IPS DF 4.7 (cell line): Measurements from ENCODE around the gene BPTF.
"Not testable (repeated sequence)": the region's sequence is repeated elsewhere in the genome, so short reads cannot be mapped to it uniquely, and the experiment has no call there.

ENCODE experiments used
- DNase-seq: peaks from one replicate; pipeline ENCODE4 v3.0.0-alpha.2; 2013; ENCODE audit warnings: low spot score; ENCODE audit errors: extremely low read depth

BPTF gene, protein sequence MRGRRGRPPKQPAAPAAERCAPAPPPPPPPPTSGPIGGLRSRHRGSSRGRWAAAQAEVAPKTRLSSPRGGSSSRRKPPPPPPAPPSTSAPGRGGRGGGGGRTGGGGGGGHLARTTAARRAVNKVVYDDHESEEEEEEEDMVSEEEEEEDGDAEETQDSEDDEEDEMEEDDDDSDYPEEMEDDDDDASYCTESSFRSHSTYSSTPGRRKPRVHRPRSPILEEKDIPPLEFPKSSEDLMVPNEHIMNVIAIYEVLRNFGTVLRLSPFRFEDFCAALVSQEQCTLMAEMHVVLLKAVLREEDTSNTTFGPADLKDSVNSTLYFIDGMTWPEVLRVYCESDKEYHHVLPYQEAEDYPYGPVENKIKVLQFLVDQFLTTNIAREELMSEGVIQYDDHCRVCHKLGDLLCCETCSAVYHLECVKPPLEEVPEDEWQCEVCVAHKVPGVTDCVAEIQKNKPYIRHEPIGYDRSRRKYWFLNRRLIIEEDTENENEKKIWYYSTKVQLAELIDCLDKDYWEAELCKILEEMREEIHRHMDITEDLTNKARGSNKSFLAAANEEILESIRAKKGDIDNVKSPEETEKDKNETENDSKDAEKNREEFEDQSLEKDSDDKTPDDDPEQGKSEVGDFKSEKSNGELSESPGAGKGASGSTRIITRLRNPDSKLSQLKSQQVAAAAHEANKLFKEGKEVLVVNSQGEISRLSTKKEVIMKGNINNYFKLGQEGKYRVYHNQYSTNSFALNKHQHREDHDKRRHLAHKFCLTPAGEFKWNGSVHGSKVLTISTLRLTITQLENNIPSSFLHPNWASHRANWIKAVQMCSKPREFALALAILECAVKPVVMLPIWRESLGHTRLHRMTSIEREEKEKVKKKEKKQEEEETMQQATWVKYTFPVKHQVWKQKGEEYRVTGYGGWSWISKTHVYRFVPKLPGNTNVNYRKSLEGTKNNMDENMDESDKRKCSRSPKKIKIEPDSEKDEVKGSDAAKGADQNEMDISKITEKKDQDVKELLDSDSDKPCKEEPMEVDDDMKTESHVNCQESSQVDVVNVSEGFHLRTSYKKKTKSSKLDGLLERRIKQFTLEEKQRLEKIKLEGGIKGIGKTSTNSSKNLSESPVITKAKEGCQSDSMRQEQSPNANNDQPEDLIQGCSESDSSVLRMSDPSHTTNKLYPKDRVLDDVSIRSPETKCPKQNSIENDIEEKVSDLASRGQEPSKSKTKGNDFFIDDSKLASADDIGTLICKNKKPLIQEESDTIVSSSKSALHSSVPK (N-terminal part only)

DNA sequence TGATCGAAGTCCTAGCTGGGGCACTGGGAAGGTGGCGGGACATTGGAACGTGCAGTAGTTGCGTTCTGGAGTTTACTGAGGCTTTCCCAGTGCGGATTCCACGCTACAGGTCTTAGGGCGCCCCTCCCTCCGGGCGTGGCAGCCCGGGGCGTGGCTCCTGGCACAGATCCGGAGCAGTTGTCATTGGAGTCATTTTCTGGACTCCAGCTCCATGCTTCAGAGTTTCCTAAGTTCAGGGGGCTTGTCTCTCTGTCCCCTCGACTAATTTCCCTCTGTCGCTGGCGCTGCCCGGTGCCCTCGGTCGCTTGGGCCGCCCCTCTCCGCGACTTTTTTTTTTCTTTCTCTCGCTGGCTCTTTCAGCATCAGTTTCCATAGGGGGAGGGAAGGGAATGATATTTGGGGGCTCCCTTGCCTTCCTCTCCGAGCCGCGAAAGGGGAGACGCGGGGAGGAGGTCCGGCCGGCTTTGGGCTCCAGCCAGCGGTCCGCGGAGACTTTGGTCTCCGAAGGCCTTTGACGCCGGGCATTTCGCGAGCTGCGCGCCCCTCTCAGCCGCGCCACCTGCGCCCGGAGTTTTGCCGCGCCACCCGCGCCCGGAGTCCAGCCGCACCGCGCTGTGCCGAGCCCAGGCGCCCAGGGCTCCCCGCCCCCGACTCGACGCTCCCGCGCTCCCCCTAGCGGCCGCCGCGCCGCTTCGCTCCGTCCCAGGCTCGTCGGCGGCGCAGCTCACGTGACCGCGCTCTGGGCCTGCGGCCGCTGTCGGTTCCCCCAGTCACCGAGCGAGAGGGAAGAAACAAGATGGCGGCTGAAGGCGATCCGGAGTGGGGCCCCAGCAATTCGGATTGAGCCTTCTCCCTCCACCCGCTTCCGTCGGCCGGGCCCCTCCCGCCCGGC, at the start of gene BPTF:
Gene BPTF (plus strand): TSS at position 769 of the 892 bp plus-strand sequence. CDS start 222 bp downstream, outside the sequence.
- DNase-seq, result peak; percentile 49

DNA sequence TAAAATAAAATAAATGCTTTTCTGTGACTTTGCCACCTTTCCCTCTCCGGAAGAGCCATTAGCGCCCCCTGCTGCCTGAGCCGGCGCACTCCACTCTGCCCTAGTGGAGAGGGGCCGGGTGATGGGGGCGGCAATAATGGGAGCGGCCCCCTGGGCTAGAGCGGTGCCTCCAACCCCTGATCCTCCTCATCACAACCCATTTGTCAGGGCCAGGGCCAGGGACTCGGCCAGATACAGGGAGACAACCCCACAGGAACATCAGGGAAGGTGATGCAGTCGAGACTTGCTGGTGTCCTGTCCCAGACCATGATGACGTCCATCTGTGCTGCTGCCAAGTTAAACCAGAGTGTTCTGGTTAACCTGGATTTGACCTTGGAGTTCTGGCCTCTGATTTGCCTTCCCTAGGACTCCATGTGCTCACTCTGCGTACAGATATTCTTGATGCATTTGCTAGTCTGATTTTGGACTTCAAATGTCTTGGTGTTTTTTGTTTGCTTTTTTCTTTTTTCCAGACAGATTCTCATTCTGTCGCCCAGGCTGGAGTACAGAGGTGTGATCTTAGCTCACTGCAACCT, 46.1 kb upstream of the BPTF start:
- no peak for DNase-seq

DNA sequence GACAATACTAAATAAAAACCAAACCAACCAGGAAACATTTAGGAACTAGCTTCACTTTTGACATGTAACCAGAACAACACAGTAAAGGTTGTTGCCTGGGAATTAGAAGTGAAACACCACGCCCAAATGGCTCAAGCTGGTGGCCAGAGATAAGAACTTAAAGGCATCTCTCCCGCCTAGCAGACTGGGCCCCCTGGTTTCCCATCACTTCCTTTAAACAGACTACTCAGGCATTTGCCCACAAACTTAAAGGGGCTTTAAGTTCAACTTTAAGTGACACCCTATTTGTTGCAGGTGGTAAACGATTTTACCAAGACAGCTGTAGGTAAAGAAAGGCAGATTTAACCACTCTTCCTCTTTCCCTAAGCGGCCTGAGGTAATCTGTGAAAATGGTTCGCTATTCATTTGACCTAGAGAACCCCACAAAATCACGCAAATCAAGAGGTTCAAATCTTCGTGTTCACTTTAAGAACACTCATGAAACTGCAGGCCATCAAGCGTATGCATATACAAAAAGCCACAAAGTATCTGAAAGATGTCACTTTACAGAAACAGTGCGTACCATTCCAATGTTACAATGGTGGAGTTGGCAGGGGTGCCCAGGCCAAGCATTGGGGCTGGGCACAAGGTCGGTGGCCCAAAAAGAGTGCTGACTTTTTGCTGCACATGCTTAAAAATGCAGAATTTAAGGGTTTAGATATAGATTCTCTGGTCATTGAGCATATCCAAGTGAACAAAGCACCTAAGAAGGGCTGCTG, 40.8 kb upstream of the BPTF start:
- DNase-seq, result no peak

DNA sequence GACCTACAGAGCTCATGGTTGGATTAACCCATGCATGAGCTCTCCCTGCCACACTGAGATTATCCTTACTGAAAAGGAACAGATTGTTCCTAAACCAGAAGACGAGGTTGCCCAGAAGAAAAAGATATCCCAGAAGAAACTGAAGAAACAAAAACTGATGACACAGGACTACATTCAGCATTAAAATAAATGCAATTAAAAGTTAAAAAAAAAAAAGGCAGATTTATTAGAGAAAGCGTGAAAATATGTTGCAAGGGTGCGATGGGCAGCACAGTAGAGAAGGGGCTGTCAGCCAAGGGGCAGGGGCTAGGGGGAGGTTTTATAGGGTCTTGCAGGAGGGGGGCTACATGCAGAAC, 40.2 kb upstream of the BPTF start:
- no peak for DNase-seq

DNA sequence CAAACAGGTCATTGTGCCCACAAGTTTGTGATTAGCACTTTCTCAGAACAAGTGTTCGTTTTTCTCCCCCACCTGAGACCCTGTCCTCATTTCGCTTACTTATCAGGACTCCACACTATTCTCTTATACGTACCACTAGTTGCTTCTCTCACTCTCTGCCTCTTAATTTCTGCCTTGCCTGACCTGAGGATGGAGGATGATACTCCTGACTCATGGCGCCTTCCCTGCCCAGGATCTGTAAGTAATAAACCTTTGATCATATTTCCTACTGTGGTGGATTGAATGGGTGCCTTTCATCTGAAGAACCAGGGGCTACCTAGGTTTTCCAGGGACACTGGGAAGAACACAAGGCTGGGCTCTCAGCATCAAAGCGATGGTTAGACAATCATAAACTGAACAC, 39.8 kb upstream of the BPTF start:
- DNase-seq, result no peak

DNA sequence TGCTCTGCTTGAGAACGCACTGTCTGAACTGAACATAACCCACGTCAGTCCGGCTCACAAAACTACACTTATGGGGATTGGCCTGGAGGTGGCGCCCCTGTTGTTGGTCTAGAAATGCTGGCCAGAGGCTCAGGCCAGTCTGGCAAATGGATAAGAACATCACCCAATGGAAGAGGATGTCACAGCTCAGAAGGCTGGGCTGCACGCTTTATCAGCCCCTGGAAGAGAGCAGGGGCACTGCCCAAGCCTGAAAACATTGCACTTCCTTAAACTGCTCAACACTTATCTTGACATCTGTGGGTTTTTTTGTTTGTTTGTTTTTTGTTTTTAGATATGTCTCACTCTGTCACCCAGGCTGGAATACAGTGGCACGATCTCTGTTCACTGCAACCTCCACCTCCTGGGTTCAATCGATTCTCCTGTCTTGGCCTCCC, 24.8 kb upstream of the BPTF start:
- peak; percentile 74 for DNase-seq

DNA sequence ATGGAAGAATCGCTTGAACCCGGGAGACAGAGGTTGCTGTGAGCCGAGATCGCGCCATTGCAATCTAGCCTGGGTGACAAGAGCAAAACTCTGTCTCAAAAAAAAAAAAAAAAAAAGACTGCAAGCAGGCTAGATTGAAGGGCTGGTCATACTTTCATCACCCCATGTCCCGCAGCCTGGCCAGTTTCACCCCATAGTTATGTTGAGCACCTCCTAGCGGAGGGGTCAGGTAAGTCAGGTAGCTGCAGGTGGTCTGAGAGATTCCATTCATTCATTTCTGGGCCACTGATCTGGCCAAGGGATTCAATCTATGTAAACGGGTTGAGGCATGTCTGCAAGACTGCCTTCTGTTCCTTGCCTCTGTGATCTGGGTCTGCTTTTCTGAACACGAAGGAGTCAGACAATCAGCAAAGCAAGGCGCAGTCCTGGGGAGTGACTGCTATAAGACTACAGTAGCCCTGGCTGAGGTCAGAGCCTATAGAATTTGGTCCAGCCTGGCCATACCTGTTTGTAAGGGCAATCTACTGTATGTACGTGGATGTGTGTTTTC, 23.6 kb upstream of the BPTF start:
- DNase-seq, result no peak

DNA sequence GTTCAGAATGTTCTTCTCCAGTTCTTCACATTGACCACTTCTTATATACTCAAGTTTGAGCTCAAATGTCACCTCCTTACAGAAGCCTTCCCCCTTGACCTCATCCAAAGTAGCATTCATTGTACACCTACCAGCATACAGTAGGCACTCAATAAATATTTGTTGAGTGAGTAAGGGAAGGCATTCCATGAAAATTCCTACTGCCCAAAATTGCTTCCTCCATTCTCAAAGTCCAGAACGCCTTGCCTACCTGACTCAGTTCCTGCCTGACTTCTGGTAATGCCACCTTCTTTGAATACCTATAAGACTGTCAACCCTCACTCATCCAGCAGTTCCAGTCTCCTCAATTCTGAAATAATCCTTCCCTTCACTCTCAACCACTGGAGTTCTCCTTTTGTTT, 14.8 kb upstream of the BPTF start:
- DNase-seq, result no peak

DNA sequence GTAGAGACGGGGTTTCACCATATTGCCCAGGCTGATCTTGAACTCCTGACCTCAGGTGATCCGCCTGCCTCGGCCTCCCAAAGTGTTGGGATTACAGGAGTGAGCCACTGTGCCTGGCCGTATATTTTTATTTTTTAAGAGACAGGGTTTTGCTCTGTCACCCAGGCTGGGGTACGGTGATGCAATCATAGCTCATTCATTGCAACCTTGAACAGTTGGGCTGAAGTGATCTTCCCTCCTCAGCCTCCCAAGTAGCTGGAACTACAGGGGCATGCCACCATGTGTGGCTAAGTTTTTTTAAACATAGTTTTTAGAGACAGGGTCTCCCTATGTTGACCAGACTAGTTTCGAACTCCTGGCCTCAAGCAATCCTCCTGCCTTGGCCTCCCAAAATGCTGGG, 12.9 kb upstream of the BPTF start:
- DNase-seq, result not testable (repeated sequence)

DNA sequence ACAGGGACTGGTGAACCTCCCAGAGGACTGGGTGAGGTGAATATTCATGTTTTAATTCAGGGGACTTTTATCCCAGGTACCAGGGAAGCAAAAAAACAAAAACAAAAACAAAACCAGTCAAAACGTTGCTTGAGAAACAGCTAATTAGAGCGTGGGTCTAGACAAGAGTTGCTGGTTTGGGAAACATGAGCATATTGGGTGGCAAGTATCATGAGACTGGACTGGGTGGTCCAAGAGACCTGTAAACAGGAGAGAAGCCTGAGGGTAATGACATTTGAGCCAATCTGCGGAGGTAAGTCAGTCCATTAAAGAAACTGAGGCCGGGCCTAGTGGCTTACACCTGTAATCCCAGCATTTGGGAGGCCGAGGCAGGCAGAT, 11.5 kb upstream of the BPTF start:
- no peak for DNase-seq

DNA sequence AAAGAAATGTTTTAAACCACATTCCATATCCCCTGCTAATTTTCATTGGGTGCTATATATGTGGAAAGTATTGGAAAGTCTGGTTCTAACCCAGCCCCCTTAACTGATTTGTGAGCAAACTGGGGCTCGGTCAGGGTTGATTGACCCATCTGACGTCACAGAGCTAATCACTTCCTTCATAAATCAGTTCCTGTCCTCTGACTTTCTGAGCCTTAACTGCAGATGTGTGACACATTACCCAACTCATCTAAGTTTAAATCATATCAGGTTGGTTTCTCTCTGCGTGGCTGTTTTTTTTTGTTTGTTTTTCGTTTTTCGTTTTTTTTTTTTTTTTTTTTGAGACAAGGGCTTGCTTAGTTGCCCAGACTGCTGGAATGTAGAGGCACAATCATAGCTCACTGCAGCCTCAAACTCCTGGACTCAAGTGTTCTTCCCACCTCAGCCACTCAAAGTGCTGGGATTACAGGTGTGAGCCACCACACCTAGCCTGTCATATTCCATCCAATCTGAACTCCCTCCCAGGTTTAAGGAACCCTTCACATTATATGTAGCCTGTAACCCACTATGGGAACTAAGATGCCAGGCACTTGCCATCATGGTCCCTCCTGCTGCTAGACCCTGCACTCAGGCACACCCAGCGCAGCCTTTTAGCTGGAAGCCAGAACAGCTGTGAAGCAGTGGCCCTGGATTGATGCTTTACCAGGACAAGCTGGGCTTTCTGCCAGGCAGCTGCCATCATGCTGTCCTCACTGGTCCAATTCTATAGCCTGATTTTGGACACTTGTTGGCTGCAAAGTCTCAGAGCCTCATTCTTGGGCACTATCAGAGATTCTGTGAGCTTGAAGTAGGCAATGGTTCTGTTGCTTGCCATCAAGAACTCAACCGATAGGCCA, 6.9 kb upstream of the BPTF start:
- no peak for DNase-seq

DNA sequence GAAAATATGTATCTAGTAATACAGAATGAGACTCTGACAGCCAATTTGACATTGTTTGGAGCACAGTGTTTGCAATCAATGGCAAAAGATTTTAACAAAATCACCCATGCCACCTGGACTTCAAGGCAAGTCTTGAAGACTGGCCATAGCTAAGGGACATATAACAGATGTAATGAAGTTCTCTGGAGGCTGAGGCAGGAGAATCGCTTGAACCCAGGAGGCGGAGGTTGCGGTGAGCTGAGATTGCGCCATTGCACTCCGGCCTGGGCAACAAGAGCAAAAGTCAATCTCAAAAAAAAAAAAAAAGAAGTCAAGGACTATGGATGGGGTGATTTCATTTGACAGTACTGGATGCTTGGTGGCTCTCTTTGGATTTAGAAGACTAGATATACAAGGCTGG, 5.6 kb upstream of the BPTF start:
- no peak for DNase-seq

DNA sequence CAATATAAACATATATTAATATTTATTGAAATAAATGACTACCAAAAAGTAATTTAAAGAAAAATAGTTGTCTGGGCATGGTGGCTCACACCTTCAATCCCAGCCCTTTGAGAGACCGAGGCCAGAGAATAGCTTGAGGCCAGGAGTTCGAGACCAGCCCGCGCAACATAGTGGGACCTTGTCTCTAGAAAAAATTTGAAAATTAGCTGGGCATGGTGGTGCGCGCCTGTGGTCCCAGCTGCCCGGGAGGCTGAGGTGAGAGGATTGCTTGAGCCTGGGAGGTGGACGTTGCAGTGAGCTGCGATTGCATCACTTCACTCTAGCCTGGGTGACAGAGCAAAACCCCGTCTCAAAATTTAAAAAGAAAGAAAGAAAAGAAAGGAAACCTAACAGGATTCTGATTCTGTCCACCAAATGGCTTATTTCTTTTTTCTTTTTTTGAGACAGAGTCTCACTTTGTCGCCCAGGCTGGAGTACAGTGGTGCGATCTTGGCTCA, 3.4 kb upstream of the BPTF start:
- no peak for DNase-seq

DNA sequence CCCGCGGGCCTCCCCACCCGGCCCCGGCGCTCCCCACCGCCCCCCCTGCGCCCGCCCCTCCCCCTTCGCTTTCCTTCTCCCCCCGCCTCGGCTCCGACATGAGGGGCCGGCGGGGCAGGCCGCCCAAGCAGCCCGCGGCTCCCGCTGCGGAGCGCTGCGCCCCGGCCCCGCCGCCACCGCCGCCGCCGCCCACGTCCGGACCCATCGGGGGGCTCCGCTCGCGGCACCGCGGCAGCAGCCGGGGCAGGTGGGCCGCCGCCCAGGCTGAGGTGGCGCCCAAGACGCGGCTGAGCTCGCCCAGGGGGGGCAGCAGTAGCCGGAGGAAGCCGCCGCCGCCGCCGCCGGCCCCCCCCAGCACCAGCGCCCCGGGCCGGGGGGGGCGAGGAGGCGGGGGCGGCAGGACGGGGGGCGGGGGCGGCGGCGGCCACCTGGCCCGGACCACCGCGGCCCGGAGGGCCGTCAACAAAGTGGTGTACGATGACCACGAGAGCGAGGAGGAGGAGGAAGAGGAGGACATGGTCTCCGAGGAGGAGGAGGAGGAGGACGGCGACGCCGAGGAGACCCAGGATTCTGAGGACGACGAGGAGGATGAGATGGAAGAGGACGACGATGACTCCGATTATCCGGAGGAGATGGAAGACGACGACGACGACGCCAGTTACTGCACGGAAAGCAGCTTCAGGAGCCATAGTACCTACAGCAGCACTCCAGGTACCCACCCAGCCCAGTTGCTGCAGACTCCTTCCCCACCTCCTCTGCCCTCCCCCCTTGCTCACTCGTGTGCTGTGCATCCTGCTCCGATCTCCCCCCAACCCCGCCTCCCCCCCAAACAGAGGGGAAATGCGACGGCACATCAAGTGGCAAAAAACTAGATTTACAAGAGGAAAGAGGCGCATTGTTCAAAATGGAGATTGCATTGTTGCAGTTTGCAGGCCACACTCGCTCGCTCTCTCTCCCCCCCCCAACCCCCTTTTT, 611 bp downstream of the BPTF start:
- not testable (repeated sequence) for DNase-seq

DNA sequence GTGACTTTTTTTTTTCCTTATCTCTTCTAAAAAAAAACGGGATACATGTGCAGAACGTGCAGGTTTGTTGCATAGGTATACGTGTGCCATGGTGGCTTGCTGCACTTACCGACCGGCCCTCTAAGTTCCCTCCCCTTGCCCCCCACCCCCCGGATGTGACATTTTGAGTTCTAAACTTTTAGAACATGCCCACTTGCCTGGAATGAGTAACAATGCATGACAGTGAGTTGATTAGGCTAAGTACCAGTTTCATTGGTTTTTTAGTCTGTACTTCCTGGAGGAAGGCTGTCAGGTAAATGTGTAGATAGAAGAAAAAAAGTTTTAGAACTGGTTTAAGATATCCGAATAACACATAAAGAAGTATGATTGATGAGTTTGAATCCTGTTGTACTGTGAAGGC, 4.0 kb downstream of the BPTF start:
- no peak for DNase-seq

DNA sequence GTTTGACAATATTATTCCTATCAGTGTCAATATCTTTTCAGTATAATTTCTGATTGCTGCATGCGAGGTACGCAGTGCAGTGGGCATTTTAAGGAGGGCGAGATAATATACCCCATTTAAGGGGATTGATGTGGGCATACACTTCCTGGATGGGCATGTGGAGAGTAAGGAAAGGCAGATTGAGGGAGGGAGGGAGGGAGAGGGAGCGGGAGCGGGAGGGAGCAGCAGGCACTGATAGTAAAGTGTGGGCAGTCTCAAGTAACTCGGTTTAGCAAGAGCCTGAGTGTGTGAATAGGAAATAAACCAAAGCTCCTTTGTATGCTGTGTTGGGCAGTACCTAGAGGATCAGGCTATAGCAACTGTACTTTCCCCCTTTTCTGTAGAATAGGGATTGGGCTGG, 5.1 kb downstream of the BPTF start:
- no peak for DNase-seq

DNA sequence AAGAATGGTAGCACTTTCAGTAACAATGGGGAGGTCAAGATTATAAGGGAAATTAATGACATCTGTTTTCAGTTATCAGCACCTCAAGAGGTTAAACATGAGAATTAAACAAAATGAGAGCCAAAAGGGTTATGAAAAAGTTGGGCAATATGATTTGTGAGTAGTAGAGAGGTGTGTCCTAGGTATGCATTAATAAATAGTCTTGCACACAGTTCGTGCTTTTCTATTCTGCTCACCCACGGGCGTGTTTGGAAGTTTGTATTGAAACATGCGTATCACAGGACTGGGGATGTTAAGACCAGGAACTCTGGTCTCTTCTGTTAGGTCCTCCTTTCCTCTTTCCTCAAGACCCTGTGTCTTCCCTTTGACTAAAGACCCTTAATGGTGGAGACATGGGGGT, 6.0 kb downstream of the BPTF start:
- DNase-seq, result no peak
